ENCODE results near the gene MMP14. TPM values are rescaled to one million over a fixed set of nuclear protein-coding genes. Genes with fewer than 3 reads are reported as not detected.

The MMP14 gene
- total and polyA plus RNA-seq, 2 of the 13 experiments (the other 11 are each of a cell fraction or from before 2014, with no cell fraction given), result 5.2 to 9.8 TPM

DNA sequence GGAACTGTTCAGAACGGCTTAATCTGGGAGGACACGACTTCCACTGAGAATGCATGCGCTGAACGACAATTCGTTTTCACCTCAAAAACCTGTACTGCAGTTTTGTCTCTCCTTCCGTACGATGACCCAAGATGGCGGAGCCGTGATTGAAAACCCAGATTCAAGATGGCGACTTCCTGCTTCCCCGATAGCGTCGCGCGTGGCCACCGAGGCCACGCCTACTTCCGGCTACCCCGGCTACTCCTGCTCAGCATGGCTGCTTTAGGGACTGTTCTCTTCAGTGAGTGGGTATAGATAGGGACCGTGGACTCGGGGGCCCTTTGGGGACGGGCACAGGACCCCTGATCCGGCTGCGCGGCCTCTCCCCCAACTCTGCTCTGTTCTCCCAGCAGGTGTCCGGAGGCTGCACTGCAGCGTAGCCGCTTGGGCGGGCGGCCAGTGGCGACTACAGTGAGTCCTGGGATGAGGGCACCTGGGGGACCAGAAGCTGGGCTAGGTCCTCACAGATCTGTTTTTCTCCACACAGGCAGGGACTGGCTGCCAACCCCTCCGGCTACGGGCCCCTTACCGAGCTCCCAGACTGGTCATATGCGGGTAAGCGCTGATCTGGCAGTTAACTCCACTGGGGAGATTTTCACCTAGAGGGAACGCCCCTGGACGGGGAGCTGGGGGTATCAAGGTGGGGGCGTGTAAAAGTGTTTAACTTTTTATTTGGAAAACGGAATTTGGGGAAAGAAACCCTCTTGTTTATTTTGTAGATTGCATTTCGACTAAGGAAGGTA is 6.5 kb upstream of the MMP14 start, which contains the start of gene MRPL52 (continued):
- TF ChIP-seq, protein P1, sequence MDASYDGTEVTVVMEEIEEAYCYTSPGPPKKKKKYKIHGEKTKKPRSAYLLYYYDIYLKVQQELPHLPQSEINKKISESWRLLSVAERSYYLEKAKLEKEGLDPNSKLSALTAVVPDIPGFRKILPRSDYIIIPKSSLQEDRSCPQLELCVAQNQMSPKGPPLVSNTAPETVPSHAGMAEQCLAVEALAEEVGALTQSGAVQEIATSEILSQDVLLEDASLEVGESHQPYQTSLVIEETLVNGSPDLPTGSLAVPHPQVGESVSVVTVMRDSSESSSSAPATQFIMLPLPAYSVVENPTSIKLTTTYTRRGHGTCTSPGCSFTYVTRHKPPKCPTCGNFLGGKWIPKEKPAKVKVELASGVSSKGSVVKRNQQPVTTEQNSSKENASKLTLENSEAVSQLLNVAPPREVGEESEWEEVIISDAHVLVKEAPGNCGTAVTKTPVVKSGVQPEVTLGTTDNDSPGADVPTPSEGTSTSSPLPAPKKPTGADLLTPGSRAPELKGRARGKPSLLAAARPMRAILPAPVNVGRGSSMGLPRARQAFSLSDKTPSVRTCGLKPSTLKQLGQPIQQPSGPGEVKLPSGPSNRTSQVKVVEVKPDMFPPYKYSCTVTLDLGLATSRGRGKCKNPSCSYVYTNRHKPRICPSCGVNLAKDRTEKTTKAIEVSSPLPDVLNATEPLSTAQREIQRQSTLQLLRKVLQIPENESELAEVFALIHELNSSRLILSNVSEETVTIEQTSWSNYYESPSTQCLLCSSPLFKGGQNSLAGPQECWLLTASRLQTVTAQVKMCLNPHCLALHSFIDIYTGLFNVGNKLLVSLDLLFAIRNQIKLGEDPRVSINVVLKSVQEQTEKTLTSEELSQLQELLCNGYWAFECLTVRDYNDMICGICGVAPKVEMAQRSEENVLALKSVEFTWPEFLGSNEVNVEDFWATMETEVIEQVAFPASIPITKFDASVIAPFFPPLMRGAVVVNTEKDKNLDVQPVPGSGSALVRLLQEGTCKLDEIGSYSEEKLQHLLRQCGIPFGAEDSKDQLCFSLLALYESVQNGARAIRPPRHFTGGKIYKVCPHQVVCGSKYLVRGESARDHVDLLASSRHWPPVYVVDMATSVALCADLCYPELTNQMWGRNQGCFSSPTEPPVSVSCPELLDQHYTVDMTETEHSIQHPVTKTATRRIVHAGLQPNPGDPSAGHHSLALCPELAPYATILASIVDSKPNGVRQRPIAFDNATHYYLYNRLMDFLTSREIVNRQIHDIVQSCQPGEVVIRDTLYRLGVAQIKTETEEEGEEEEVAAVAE (CRISPR knock-in tag; IDR thresholded peaks at IDR 0.05; ENCODE audit: borderline replicate concordance), result 0 out of 2 replicates have a peak, but pooled peaks have one; percentile 36
- no peak for TF ChIP-seq U2AF2 (IDR thresholded peaks at IDR 0.05; ENCODE audit: low read depth, low read length)
- TF ChIP-seq, protein P2, sequence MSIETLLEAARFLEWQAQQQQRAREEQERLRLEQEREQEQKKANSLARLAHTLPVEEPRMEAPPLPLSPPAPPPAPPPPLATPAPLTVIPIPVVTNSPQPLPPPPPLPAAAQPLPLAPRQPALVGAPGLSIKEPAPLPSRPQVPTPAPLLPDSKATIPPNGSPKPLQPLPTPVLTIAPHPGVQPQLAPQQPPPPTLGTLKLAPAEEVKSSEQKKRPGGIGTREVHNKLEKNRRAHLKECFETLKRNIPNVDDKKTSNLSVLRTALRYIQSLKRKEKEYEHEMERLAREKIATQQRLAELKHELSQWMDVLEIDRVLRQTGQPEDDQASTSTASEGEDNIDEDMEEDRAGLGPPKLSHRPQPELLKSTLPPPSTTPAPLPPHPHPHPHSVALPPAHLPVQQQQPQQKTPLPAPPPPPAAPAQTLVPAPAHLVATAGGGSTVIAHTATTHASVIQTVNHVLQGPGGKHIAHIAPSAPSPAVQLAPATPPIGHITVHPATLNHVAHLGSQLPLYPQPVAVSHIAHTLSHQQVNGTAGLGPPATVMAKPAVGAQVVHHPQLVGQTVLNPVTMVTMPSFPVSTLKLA (IDR thresholded peaks at IDR 0.05), result peak; percentile 52; the same call in 1 of the 2 replicates
- TF ChIP-seq GZF1 (CRISPR knock-in tag; IDR thresholded peaks at IDR 0.05), result no peak; the same call in 1 of the 2 replicates
- TF ChIP-seq ZNF430 (CRISPR knock-in tag; IDR thresholded peaks at IDR 0.05), result peak; percentile 82; the same call in 1 of the 2 replicates
- no peak; the same call in 1 of the 2 replicates for TF ChIP-seq MXD4 (CRISPR knock-in tag; IDR thresholded peaks at IDR 0.05)
- TF ChIP-seq RXRB (CRISPR knock-in tag; IDR thresholded peaks at IDR 0.05; ENCODE audit: borderline replicate concordance), result peak; percentile 88
- TF ChIP-seq ZNF777 (CRISPR knock-in tag; IDR thresholded peaks at IDR 0.05), result peak; percentile 64
- peak; percentile 94 for TF ChIP-seq ETV5 (CRISPR knock-in tag; IDR thresholded peaks at IDR 0.05; ENCODE audit: borderline replicate concordance)
- TF ChIP-seq, protein P3, sequence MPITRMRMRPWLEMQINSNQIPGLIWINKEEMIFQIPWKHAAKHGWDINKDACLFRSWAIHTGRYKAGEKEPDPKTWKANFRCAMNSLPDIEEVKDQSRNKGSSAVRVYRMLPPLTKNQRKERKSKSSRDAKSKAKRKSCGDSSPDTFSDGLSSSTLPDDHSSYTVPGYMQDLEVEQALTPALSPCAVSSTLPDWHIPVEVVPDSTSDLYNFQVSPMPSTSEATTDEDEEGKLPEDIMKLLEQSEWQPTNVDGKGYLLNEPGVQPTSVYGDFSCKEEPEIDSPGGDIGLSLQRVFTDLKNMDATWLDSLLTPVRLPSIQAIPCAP (CRISPR knock-in tag; IDR thresholded peaks at IDR 0.05; ENCODE audit: low read depth), result 0 out of 2 replicates have a peak, but pooled peaks have one; percentile 87
- no peak for TF ChIP-seq TCF12 (IDR thresholded peaks at IDR 0.05)
- no peak; the same call in 1 of the 2 replicates for TF ChIP-seq TCF12 (CRISPR knock-in tag; IDR thresholded peaks at IDR 0.05)
- TF ChIP-seq, protein P4, sequence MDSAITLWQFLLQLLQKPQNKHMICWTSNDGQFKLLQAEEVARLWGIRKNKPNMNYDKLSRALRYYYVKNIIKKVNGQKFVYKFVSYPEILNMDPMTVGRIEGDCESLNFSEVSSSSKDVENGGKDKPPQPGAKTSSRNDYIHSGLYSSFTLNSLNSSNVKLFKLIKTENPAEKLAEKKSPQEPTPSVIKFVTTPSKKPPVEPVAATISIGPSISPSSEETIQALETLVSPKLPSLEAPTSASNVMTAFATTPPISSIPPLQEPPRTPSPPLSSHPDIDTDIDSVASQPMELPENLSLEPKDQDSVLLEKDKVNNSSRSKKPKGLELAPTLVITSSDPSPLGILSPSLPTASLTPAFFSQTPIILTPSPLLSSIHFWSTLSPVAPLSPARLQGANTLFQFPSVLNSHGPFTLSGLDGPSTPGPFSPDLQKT (CRISPR knock-in tag; IDR thresholded peaks at IDR 0.05; ENCODE audit: borderline replicate concordance), result no peak; the same call in 1 of the 2 replicates
- TF ChIP-seq ZNF577 (CRISPR knock-in tag; IDR thresholded peaks at IDR 0.05; ENCODE audit: borderline replicate concordance, low read depth), result peak; percentile 93; the same call in 1 of the 2 replicates
- peak in 1 of 2 experiments; percentile 1; a peak in 2 of 4 replicates for TF ChIP-seq MAFK (conservative IDR thresholded peaks at IDR 0.05 in 1 of 2, IDR thresholded peaks at IDR 0.05 in 1 of 2; ENCODE audit: low read length in 2 of 2)
- TF ChIP-seq REXO4 (CRISPR knock-in tag; IDR thresholded peaks at IDR 0.05; ENCODE audit: borderline replicate concordance), result 0 out of 2 replicates have a peak, but pooled peaks have one; percentile 13
- TF ChIP-seq, protein P5, sequence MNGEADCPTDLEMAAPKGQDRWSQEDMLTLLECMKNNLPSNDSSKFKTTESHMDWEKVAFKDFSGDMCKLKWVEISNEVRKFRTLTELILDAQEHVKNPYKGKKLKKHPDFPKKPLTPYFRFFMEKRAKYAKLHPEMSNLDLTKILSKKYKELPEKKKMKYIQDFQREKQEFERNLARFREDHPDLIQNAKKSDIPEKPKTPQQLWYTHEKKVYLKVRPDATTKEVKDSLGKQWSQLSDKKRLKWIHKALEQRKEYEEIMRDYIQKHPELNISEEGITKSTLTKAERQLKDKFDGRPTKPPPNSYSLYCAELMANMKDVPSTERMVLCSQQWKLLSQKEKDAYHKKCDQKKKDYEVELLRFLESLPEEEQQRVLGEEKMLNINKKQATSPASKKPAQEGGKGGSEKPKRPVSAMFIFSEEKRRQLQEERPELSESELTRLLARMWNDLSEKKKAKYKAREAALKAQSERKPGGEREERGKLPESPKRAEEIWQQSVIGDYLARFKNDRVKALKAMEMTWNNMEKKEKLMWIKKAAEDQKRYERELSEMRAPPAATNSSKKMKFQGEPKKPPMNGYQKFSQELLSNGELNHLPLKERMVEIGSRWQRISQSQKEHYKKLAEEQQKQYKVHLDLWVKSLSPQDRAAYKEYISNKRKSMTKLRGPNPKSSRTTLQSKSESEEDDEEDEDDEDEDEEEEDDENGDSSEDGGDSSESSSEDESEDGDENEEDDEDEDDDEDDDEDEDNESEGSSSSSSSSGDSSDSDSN (CRISPR knock-in tag; IDR thresholded peaks at IDR 0.05), result peak; percentile 73
- peak; percentile 91 for TF ChIP-seq ZNF563 (CRISPR knock-in tag; IDR thresholded peaks at IDR 0.05)
